Measurements from ENCODE around the gene ING3. TPM values are rescaled to one million over a fixed set of nuclear protein-coding genes. Genes with fewer than 3 reads are reported as not detected.
"Not testable (repeated sequence)": the region's sequence is repeated elsewhere in the genome, so short reads cannot be mapped to it uniquely, and the experiment has no call there.

The ING3 gene
- total RNA-seq, 2 experiments from 2014 or later, result 25.0 to 26.7 TPM

DNA sequence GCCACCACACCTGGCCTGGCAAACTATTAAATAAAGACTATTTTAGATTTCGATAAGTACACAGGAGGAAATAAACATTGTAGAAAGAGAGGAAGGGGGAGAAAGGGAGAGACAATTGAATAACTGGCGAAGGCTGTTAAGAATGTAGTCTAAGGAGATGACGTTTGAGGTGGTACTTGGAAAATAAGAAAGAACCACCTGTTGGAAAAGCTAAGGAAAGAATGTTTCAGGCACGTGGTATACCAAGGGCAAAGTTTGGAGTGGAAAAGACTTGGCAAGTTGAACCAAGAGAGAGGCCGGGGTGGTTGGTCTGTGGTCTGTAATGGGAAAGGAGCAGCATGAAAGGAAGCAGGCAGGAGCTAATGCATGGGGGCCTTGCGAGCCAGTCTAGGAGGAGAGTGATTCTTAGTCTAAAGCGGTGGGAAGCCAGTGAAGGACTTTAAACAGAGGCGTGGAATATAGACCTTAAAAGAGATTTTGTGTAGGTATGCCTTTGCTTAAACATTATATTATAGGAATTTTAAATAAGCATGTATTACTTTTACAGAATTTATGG, 9.4 kb downstream of the ING3 start:
- Mint-ChIP-seq H3K4me1 (ENCODE audit: low read depth) (peaks cover 18% of the 10 kb centered on the region), H3K27ac (no peak overlapping the region), H3K36me3 (ENCODE audit: low read depth) (peaks cover 23% of the 10 kb centered on the region), H3K9me3 (no peaks in the 10 kb centered on the region), H3K4me3 (no peak overlapping the region), H3K27me3 (ENCODE audit: low read depth) (no peaks in the 10 kb centered on the region)
- intact Hi-C loops (cut with micrococcal nuclease), result no loop called here
- DNase-seq, result no peak
- CTCF ChIA-PET, result no interaction called here

GRCh38 chr7:120960714-120961113, 10.1 kb downstream of the ING3 start:
- DNase-seq, result no peak
- peaks cover 22% of the 10 kb centered on the region for H3K36me3 Mint-ChIP-seq (ENCODE audit: low read depth)
- no peak overlapping the region for H3K4me3 Mint-ChIP-seq
- H3K9me3 Mint-ChIP-seq, result no peaks in the 10 kb centered on the region
- intact Hi-C loops (cut with micrococcal nuclease), result loop anchor here (1.0 kb wide), 1 partner anchor 9 kb away; no protein-coding TSS in a partner anchor
- CTCF ChIA-PET, result no interaction called here
- peaks cover 16% of the 10 kb centered on the region for H3K4me1 Mint-ChIP-seq (ENCODE audit: low read depth)
- no peak overlapping the region for H3K27ac Mint-ChIP-seq
- no peaks in the 10 kb centered on the region for H3K27me3 Mint-ChIP-seq (ENCODE audit: low read depth)

- intact Hi-C loops (cut with micrococcal nuclease), result loop anchor here (1.0 kb wide), 1 partner anchor 10 kb away; no protein-coding TSS in a partner anchor
- Mint-ChIP-seq H3K27ac (no peak overlapping the region), H3K36me3 (ENCODE audit: low read depth) (peaks cover 17% of the 10 kb centered on the region), H3K27me3 (ENCODE audit: low read depth) (no peaks in the 10 kb centered on the region), H3K9me3 (no peaks in the 10 kb centered on the region), H3K4me3 (no peak overlapping the region), H3K4me1 (ENCODE audit: low read depth) (peaks cover 14% of the 10 kb centered on the region)
- no peak for DNase-seq
- CTCF ChIA-PET, result no interaction called here
Observed at GRCh38 chr7:120961638-120962173, 11.1 kb downstream of the ING3 start.

DNA sequence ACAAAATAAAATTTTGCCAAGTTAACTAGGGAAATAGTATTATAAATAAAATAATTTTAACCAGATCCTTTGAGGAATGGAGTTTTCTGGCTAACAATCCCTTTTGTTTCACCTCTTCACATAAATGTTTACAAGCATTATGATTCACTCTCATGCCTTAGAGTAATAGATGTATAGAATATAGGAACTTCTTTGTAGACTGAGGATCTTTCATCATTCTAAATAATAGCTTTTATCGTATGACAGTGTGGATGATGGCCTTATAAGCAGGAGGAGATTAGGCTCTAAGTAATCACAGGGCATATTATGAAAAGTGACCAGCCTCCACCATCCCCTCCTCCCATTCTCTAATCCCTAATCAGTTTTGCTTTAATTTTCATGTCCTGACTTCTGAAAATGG, 13.5 kb downstream of the ING3 start:
- no peak for DNase-seq
- CTCF ChIA-PET, result no interaction called here
- intact Hi-C loops (cut with micrococcal nuclease), result no loop called here
- H3K4me3 Mint-ChIP-seq, result no peak overlapping the region
- H3K9me3 Mint-ChIP-seq, result no peaks in the 10 kb centered on the region
- no peak overlapping the region for H3K27ac Mint-ChIP-seq
- peaks cover 22% of the 10 kb centered on the region for H3K36me3 Mint-ChIP-seq (ENCODE audit: low read depth)
- H3K27me3 Mint-ChIP-seq (ENCODE audit: low read depth), result no peaks in the 10 kb centered on the region
- peaks cover 14% of the 10 kb centered on the region for H3K4me1 Mint-ChIP-seq (ENCODE audit: low read depth)

DNA sequence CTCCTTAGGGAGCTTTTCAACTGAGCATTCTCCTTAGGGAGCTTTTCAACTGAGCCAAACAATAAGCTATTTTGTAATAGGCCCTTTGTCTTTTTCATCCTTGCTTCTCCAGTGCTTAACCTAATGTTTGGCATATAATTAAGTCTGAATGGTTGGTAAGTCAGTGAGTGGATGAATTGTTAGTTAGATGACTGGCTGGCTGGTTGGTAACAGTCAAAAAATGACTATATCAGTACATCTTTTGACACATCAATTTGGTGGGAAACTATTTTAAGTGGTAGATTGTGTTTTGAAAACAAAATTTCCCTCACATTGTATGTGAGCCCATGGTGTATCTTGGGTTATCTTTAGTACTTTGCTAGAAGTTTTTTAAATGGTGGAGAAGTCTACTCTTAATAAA, 16.4 kb downstream of the ING3 start:
- no peak for DNase-seq
- no peaks in the 10 kb centered on the region for H3K27me3 Mint-ChIP-seq (ENCODE audit: low read depth)
- CTCF ChIA-PET, result no interaction called here
- no peak overlapping the region for H3K4me3 Mint-ChIP-seq
- intact Hi-C loops (cut with micrococcal nuclease), result no loop called here
- peaks cover 24% of the 10 kb centered on the region for H3K36me3 Mint-ChIP-seq (ENCODE audit: low read depth)
- H3K4me1 Mint-ChIP-seq (ENCODE audit: low read depth), result no peaks in the 10 kb centered on the region
- H3K27ac Mint-ChIP-seq, result no peak overlapping the region
- no peaks in the 10 kb centered on the region for H3K9me3 Mint-ChIP-seq

DNA sequence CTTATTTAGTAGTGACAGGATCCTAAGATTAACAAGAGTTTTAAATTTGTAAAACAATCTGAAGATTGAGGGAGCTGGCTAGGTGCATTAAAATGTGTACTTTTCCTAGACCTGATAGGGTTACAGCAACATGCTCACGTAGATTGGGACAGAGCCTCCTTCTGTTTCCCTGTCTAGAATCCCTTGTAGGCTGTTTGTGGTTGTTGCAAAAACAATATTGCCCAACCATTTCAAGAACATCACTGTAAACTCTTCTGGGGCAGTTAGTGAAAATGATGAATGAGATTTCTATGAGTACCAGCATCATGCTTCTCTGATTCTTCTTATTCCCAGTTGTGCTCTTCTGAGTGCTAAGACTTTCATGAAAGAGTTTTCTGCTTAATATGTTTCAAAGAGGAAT, 23.3 kb downstream of the ING3 start:
- Mint-ChIP-seq H3K36me3 (ENCODE audit: low read depth) (peaks cover 22% of the 10 kb centered on the region), H3K27ac (no peak overlapping the region), H3K9me3 (no peaks in the 10 kb centered on the region), H3K27me3 (ENCODE audit: low read depth) (no peaks in the 10 kb centered on the region), H3K4me1 (ENCODE audit: low read depth) (no peaks in the 10 kb centered on the region), H3K4me3 (no peak overlapping the region)
- intact Hi-C loops (cut with micrococcal nuclease), result no loop called here
- CTCF ChIA-PET, result interaction anchor here (1.2 to 1.4 kb wide), 2 partner anchors 11 to 103 kb away, joined by 4 to 6 read pairs; no protein-coding TSS in a partner anchor
- DNase-seq, result no peak

GRCh38 chr7:120979765-120980499, 29.4 kb downstream of the ING3 start:
- Mint-ChIP-seq H3K4me3 (no peak overlapping the region), H3K27me3 (ENCODE audit: low read depth) (peaks cover under 1% of the 10 kb centered on the region), H3K9me3 (no peaks in the 10 kb centered on the region), H3K4me1 (ENCODE audit: low read depth) (no peaks in the 10 kb centered on the region), H3K27ac (no peak overlapping the region), H3K36me3 (ENCODE audit: low read depth) (peaks cover 2% of the 10 kb centered on the region)
- DNase-seq, result no peak
- intact Hi-C loops (cut with micrococcal nuclease), result no loop called here
- CTCF ChIA-PET, result interaction anchor here (0.7 to 1.9 kb wide), 4 partner anchors 7 to 129 kb away, joined by 3 to 11 read pairs (median 3); no protein-coding TSS in a partner anchor

DNA sequence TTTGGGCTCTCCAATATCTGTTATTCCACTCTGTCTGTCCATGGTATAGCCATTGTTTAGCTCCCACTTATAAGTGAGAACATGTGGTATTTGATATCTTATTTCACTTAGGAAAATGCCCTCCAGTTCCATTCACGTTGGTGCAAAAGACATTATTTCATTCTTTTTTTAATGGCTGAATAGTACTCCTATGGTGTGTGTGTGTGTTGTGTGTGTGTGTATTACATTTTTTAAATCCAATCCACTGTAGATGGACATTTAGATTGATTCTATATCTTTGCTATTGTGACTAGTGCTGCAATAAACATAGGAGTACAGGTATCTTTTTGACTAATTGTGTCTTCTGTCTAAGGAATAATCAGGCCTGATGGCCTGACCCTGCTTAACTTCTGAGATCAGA, 30.5 kb downstream of the ING3 start:
- peaks cover 3% of the 10 kb centered on the region for H3K27me3 Mint-ChIP-seq (ENCODE audit: low read depth)
- no peaks in the 10 kb centered on the region for H3K9me3 Mint-ChIP-seq
- DNase-seq, result no peak
- CTCF ChIA-PET, result interaction anchor here (0.8 kb wide), 1 partner anchor 29 kb away, joined by 3 read pairs; no protein-coding TSS in a partner anchor
- no peaks in the 10 kb centered on the region for H3K36me3 Mint-ChIP-seq (ENCODE audit: low read depth)
- intact Hi-C loops (cut with micrococcal nuclease), result no loop called here
- no peak overlapping the region for H3K27ac Mint-ChIP-seq
- H3K4me3 Mint-ChIP-seq, result no peak overlapping the region
- no peaks in the 10 kb centered on the region for H3K4me1 Mint-ChIP-seq (ENCODE audit: low read depth)

DNA sequence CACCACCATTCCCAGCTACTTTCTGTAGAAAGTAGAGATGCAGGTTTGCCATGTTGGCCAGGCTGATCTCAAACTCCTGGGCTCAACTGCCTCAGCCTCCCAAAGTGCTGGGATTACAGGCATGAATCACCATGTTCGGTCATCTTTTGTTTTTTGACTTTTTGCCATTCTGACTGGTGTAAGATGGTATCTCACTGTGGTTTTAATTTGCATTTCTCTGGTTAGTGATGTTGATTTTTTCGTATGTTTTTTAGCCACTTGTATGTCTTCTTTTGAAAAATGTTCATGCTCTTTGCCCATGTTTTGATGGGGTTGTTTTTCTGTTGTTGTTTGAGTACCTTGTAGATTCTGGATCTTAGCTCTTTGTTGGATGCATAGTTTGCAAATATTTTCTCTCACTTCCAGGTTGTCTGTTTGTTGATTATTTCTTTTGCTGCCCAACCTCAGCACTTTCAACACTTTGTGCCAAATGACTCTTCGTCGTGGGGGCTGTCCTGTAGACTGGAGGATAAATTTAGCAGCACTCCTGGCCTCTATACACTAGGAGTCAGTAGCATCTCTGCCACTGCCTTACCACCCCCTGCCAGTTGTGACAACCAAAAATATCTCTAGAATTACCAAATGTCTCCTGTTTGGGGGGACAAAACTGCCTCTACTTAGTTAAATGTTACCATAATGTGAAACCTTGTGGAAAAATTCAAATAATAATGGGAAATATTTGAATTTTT, 31.5 kb downstream of the ING3 start:
- Mint-ChIP-seq H3K27me3 (ENCODE audit: low read depth) (peaks cover 11% of the 10 kb centered on the region), H3K27ac (no peak overlapping the region), H3K36me3 (ENCODE audit: low read depth) (no peaks in the 10 kb centered on the region), H3K9me3 (no peaks in the 10 kb centered on the region), H3K4me1 (ENCODE audit: low read depth) (no peaks in the 10 kb centered on the region), H3K4me3 (no peak overlapping the region)
- intact Hi-C loops (cut with micrococcal nuclease), result no loop called here
- DNase-seq, result no peak
- CTCF ChIA-PET, result no interaction called here

GRCh38 chr7:120983592-120983991, 33.0 kb downstream of the ING3 start:
- DNase-seq; H3K9me3 Mint-ChIP-seq; intact Hi-C loops (cut with micrococcal nuclease); H3K27ac Mint-ChIP-seq; H3K4me1 Mint-ChIP-seq (ENCODE audit: low read depth); CTCF ChIA-PET; H3K4me3 Mint-ChIP-seq; H3K36me3 Mint-ChIP-seq (ENCODE audit: low read depth): not testable (repeated sequence)
- H3K27me3 Mint-ChIP-seq (ENCODE audit: low read depth), result peaks cover 25% of the 10 kb centered on the region

DNA sequence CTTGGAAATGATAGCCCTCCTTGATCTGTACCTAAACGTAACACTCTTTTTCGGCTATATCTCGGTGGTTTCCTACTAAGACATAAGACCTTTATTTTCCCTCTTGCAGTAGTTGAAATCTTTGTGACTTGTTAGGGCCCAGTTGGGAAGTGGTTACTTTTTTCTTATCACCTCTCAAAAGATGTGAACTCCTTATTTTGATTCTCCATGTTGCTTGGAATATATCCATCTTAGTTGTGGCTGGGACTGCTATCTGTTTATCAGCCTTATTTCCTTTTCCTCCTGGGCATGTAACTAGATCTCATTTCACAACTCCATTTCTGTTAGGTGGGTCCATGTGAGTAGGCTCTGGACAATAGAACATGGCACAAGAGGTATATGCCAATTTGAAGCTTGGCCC, 33.8 kb downstream of the ING3 start:
- H3K36me3 Mint-ChIP-seq (ENCODE audit: low read depth), result no peaks in the 10 kb centered on the region
- peaks cover 34% of the 10 kb centered on the region for H3K27me3 Mint-ChIP-seq (ENCODE audit: low read depth)
- H3K4me1 Mint-ChIP-seq (ENCODE audit: low read depth), result peaks cover 14% of the 10 kb centered on the region
- intact Hi-C loops (cut with micrococcal nuclease), result no loop called here
- CTCF ChIA-PET, result interaction anchor here (0.5 to 1.7 kb wide), 5 partner anchors 50 to 640 kb away, joined by 3 to 6 read pairs (median 3); no protein-coding TSS in a partner anchor
- no peak overlapping the region for H3K4me3 Mint-ChIP-seq
- H3K9me3 Mint-ChIP-seq, result no peaks in the 10 kb centered on the region
- no peak for DNase-seq
- H3K27ac Mint-ChIP-seq, result no peak overlapping the region

DNA sequence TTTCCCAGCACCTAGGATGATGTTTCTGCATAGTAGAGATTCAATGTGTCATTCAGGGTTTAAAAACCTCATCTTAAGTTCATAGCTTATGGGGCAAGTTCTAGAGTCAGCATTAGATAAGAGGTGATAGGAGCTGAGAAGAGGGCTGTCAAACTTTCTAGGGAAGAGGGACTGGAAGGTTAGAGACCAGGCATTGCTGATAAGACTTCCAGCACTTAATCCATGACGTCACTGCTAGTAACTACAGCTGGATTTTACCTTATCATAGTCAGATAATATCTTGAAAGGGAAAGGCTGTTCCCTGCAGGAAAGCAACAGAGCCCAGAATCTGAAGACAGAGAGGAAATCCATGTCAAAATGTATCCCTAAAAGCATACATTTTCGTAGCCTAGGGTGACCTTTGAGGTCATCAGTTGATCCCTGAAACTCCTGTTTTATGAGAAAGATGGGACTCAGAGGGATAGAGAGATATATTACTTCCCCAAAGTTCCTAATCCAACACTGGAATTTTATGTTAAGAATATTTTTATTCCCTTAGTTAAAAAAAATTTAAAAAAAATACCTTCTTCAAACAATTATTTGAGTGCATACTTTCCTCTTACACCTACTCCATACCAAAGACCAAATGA, 34.7 kb downstream of the ING3 start:
- H3K4me1 Mint-ChIP-seq (ENCODE audit: low read depth), result peaks cover 14% of the 10 kb centered on the region
- H3K27ac Mint-ChIP-seq, result no peak overlapping the region
- DNase-seq, result no peak
- no peaks in the 10 kb centered on the region for H3K9me3 Mint-ChIP-seq
- intact Hi-C loops (cut with micrococcal nuclease), result no loop called here
- no peak overlapping the region for H3K4me3 Mint-ChIP-seq
- H3K27me3 Mint-ChIP-seq (ENCODE audit: low read depth), result peaks cover 41% of the 10 kb centered on the region
- CTCF ChIA-PET, result interaction anchor here (0.5 to 5.2 kb wide), 7 partner anchors 12 to 187 kb away, joined by 3 to 30 read pairs (median 4); no protein-coding TSS in a partner anchor
- H3K36me3 Mint-ChIP-seq (ENCODE audit: low read depth), result no peaks in the 10 kb centered on the region

Measured in activated naive CD4-positive, alpha-beta T cell treated with anti-CD3 and anti-CD28 coated beads for 36 hours (primary cell).